Spleen (tissue), 11 donors: ENCODE data around the gene KAT14. TPM values are rescaled to one million over a fixed set of nuclear protein-coding genes. Genes with fewer than 3 reads are reported as not detected.

Source experiments
- DNase-seq: peaks from one replicate; pipeline ENCODE4 v3.0.0-alpha.2; 2020
- H3K27ac ChIP-seq, 8 donors: fragments of 200-600 bp; sonication (generic) in 7 of 8; 1 replicate in 4 of 8; 2 replicates in 4 of 8; pipeline versions ENCODE4 v1.5.0 to v1.8.0; 2016 to 2021; ENCODE audit warnings: inconsistent platforms in 4 of 8, mild to moderate bottlenecking in 4 of 8, moderate library complexity in 1 of 8
- H3K27me3 ChIP-seq, 7 donors: fragments of 200-600 bp; sonication (generic) in 6 of 7; replicated peaks in 1 of 7; 1 replicate in 4 of 7; 2 replicates in 3 of 7; pipeline versions ENCODE4 v1.5.0 to v1.8.0; 2016 to 2021; ENCODE audit warnings: inconsistent platforms in 3 of 7, mild to moderate bottlenecking in 1 of 7
- H3K36me3 ChIP-seq, 6 donors: fragments of 200-600 bp; sonication (generic) in 5 of 6; 1 replicate in 4 of 6; 2 replicates in 2 of 6; pipeline versions ENCODE4 v1.5.0 to v1.8.0; 2016 to 2021; ENCODE audit warnings: inconsistent platforms in 2 of 6
- H3K4me1 ChIP-seq, 6 donors: fragments of 200-600 bp; sonication (generic) in 5 of 6; 1 replicate in 3 of 6; 2 replicates in 3 of 6; pipeline versions ENCODE4 v1.5.0 to v1.8.0; 2016 to 2021; ENCODE audit warnings: inconsistent platforms in 3 of 6
- H3K4me3 ChIP-seq, 8 donors: fragments of 200-600 bp; sonication (generic) in 7 of 8; 1 replicate in 4 of 8; 2 replicates in 4 of 8; pipeline versions ENCODE4 v1.5.0 to v1.8.0; 2016 to 2021; ENCODE audit warnings: inconsistent platforms in 4 of 8, mild to moderate bottlenecking in 4 of 8, moderate library complexity in 2 of 8
- H3K9me3 ChIP-seq, 8 donors: fragments of 200-600 bp; sonication (generic) in 7 of 8; 1 replicate in 4 of 8; 2 replicates in 4 of 8; pipeline versions ENCODE4 v1.5.0 to v1.8.0; 2016 to 2021; ENCODE audit warnings: inconsistent platforms in 4 of 8
- CTCF ChIP-seq, 11 experiments: fragments of 200-600 bp in 7 of 11; fragments of 450-650 bp in 4 of 11; sonication (generic) in 4 of 11; IDR thresholded peaks in 8 of 11; conservative IDR thresholded peaks in 3 of 11; 1 replicate in 7 of 11; 2 replicates in 4 of 11; pipeline versions ENCODE4 v1.4.0 to v1.8.0; 2016 to 2021; ENCODE audit warnings: antibody characterized with exemption in 11 of 11, inconsistent platforms in 4 of 11, mild to moderate bottlenecking in 1 of 11
- POLR2A ChIP-seq, 3 donors: fragments of 450-650 bp; IDR thresholded peaks; one replicate each; pipeline ENCODE4 v1.5.1; 2017; ENCODE audit warnings: antibody characterized with exemption in 3 of 3, mild to moderate bottlenecking in 1 of 3
- POLR2AphosphoS5 ChIP-seq, 3 donors: sonication (generic); formaldehyde crosslinking; IDR thresholded peaks; one replicate each; pipeline ENCODE4 v1.5.1; 2017; ENCODE audit warnings: antibody characterized with exemption in 3 of 3
- WGBS, 5 donors: extraction: QIAGEN DNeasy Blood & Tissue Kit in 3 of 5; methylation state at CpG; one replicate each; pipeline versions ENCODE4 v1.1.5 to v1.1.7; 2013 to 2018; 5-methylcytosine and 5-hydroxymethylcytosine counted together
- intact Hi-C: fragments of 100-400 bp; cut with DNase I; formaldehyde crosslinking; loops from one replicate; pipeline ENCODE4 v1.15.0; 2023; ENCODE audit warnings: low total_unique reads
- polyA plus RNA-seq, 3 donors: library from polyadenylated mRNA; stranded (reverse); fragments of 200-250 nt; gene quantifications; one replicate each; pipeline ENCODE4 v1.2.1, GENCODE V29; 2013
- total RNA-seq, 7 donors: library from RNA; depleted of rRNA in 3 of 7; stranded (reverse); fragments of >200 nt in 3 of 7; fragmentation: NEBNext Ultra II Directional in 4 of 7; extraction: Animal tissue kit (Norgen Biotek cat#: 25700) in 4 of 7; gene quantifications; one replicate each; pipeline versions ENCODE4 v1.1.0 to v1.2.1, GENCODE V29; 2016 to 2021
- donor health status: healthy with polysubstance abuse.
- donor health status: DM: no; HTN: no; CAD: no; lungs with moderate emphysema.
- donor health status: DM: no; HTN: no; CAD: no.
- donor health status: Bipolar disorder and iron deficiency.
- donor health status: healthy.
- donor health status: DM: no; HTN: no; CAD: no.
- donor health status: DM: yes; HTN: yes; CAD: no.

The KAT14 gene
- total and polyA plus RNA-seq, 10 donors = 6.3 to 18.2 (median 13.2) TPM

- no peak overlapping the region for H3K27ac ChIP-seq
- no peak for TF ChIP-seq CTCF (IDR thresholded peaks at IDR 0.05 in 8 of 11, conservative IDR thresholded peaks at IDR 0.05 in 3 of 11)
- no peak for TF ChIP-seq POLR2A (IDR thresholded peaks at IDR 0.05)
- no peak for TF ChIP-seq POLR2AphosphoS5 (IDR thresholded peaks at IDR 0.05)
- H3K4me3 ChIP-seq = no peak overlapping the region
- 89 to 98% (median 96%) methylated on average over 2 of the region's 2 CpGs for WGBS, 5 donors
- intact Hi-C loops = no loop called here
- H3K27me3 ChIP-seq = no peaks in the 10 kb centered on the region
- peaks cover 0 to 83% (median 43%) of the 10 kb centered on the region in 6 donors for H3K36me3 ChIP-seq
- H3K9me3 ChIP-seq = no peaks in the 10 kb centered on the region
- peaks cover 0 to 29% (median 14%) of the 10 kb centered on the region in 6 donors for H3K4me1 ChIP-seq
- DNase-seq = no peak
These were observed 26.7 kb downstream of the KAT14 start for GRCh38 chr20:18164356-18164755.

GRCh38 chr20:18165553-18165952 is 27.9 kb downstream of the KAT14 start:
- WGBS, 5 donors = 42 to 58% (median 52%) methylated on average over 3 of the region's 3 CpGs
- H3K27ac ChIP-seq = no peak overlapping the region
- intact Hi-C loops = no loop called here
- DNase-seq = no peak
- H3K9me3 ChIP-seq = no peaks in the 10 kb centered on the region
- H3K36me3 ChIP-seq = peaks cover 0 to 83% (median 42%) of the 10 kb centered on the region in 6 donors
- TF ChIP-seq CTCF (IDR thresholded peaks at IDR 0.05 in 8 of 11, conservative IDR thresholded peaks at IDR 0.05 in 3 of 11) (no peak), POLR2A (IDR thresholded peaks at IDR 0.05) (no peak), POLR2AphosphoS5 (IDR thresholded peaks at IDR 0.05) (no peak)
- H3K4me1 ChIP-seq = peaks cover 0 to 29% (median 14%) of the 10 kb centered on the region in 6 donors
- H3K27me3 ChIP-seq = no peaks in the 10 kb centered on the region
- H3K4me3 ChIP-seq = no peak overlapping the region

GRCh38 chr20:18166241-18166881 is 28.7 kb downstream of the KAT14 start:
- no peak for TF ChIP-seq CTCF (IDR thresholded peaks at IDR 0.05 in 8 of 11, conservative IDR thresholded peaks at IDR 0.05 in 3 of 11)
- TF ChIP-seq POLR2A (IDR thresholded peaks at IDR 0.05) = no peak
- no peak for TF ChIP-seq POLR2AphosphoS5 (IDR thresholded peaks at IDR 0.05)
- Histone ChIP-seq H3K27me3 (no peaks in the 10 kb centered on the region), H3K9me3 (no peaks in the 10 kb centered on the region), H3K36me3 (peaks cover 0 to 83% (median 35%) of the 10 kb centered on the region in 6 donors), H3K4me1 (peaks cover 0 to 29% (median 14%) of the 10 kb centered on the region in 6 donors), H3K27ac (no peak overlapping the region), H3K4me3 (no peak overlapping the region)
- no peak for DNase-seq
- 50 to 86% (median 67%) methylated on average over 5 of the region's 5 CpGs for WGBS, 5 donors
- intact Hi-C loops = no loop called here

- intact Hi-C loops = no loop called here
- H3K36me3 ChIP-seq = peaks cover 0 to 83% (median 30%) of the 10 kb centered on the region in 6 donors
- TF ChIP-seq CTCF (IDR thresholded peaks at IDR 0.05 in 8 of 11, conservative IDR thresholded peaks at IDR 0.05 in 3 of 11) (no peak), POLR2A (IDR thresholded peaks at IDR 0.05) (no peak), POLR2AphosphoS5 (IDR thresholded peaks at IDR 0.05) (no peak)
These were observed 29.3 kb downstream of the KAT14 start for GRCh38 chr20:18166950-18167349.

More at GRCh38 chr20:18166950-18167349, 29.3 kb downstream of the KAT14 start:
- Histone ChIP-seq H3K27ac (no peak overlapping the region), H3K9me3 (no peaks in the 10 kb centered on the region), H3K4me3 (no peak overlapping the region), H3K4me1 (peaks cover 0 to 29% (median 14%) of the 10 kb centered on the region in 6 donors), H3K27me3 (no peaks in the 10 kb centered on the region)
- WGBS, 5 donors = 86 to 100% (median 95%) methylated on average over 1 of the region's 1 CpG
- no peak for DNase-seq
